H1 (cell line): ENCODE measurements around the gene FBXO17. TPM values are rescaled to one million over a fixed set of nuclear protein-coding genes. Genes with fewer than 3 reads are reported as not detected.

Source experiments
- CTCF ChIA-PET: fragments of 300-600 bp; sonication (Branson Sonifier 250); formaldehyde crosslinking; loops from one replicate; lab custom pipeline; 2021; ENCODE audit not compliant: partially characterized antibody; lab: Charles Lee
- POLR2A ChIA-PET: fragments of 300-600 bp; sonication (Branson Sonifier 250); formaldehyde crosslinking; loops from one replicate; lab custom pipeline; 2021; ENCODE audit warnings: inconsistent platforms; ENCODE audit not compliant: partially characterized antibody; lab: Charles Lee
- DNase-seq, 2 experiments: peaks; one replicate each; pipeline versions ENCODE4 v3.0.0 to v3.0.0-alpha.2; 2010 to 2022; ENCODE audit warnings: low spot score in 2 of 2, low read depth in 1 of 2, mixed read lengths in 1 of 2
- FAIRE-seq: peaks from 2 replicates; lab custom pipeline; 2011; peaks lifted over from hg19 to GRCh38; lab: Jason Lieb, UNC
- H2AFZ ChIP-seq: 2 replicates; pipeline ENCODE4 v1.8.1; 2012; ENCODE audit warnings: low read length, inconsistent platforms
- H2AK5ac ChIP-seq: 2 replicates; pipeline ENCODE4 v1.6.1; 2013; ENCODE audit warnings: low read depth, low read length
- H2BK120ac ChIP-seq: replicated peaks from 2 replicates; pipeline ENCODE3; 2013; ENCODE audit warnings: low read depth, low read length, inconsistent platforms
- H2BK12ac ChIP-seq: 2 replicates; pipeline ENCODE4 v1.6.1; 2013; ENCODE audit warnings: low read depth, low read length
- H2BK15ac ChIP-seq: 2 replicates; pipeline ENCODE4 v1.6.1; 2013; ENCODE audit warnings: low read length
- H2BK20ac ChIP-seq: 2 replicates; pipeline ENCODE4 v1.6.1; 2013; ENCODE audit warnings: low read length
- H2BK5ac ChIP-seq: 2 replicates; pipeline ENCODE4 v1.6.1; 2013; ENCODE audit warnings: low read depth, low read length
- H3K14ac ChIP-seq: 2 replicates; pipeline ENCODE4 v1.6.1; 2013; ENCODE audit warnings: inconsistent platforms; ENCODE audit not compliant: insufficient read length
- H3K18ac ChIP-seq: 2 replicates; pipeline ENCODE4 v1.6.1; 2013; ENCODE audit warnings: low read length; ENCODE audit errors: extremely low read depth
- H3K23ac ChIP-seq: 2 replicates; pipeline ENCODE4 v1.6.1; 2013; ENCODE audit warnings: inconsistent platforms; ENCODE audit not compliant: insufficient read length
- H3K23me2 ChIP-seq: 2 replicates; pipeline ENCODE4 v1.6.1; 2013; ENCODE audit warnings: low read depth, low read length
- H3K27ac ChIP-seq: 2 replicates; pipeline ENCODE4 v1.6.1; 2011; ENCODE audit warnings: low read depth, low read length, inconsistent platforms
- H3K27me3 ChIP-seq, 4 experiments: replicated peaks in 1 of 4; 1 replicate in 1 of 4; 2 replicates in 3 of 4; pipeline versions ENCODE4 v1.6.1 to v1.8.1; 2011 to 2013; ENCODE audit warnings: low read length in 3 of 4, mild to moderate bottlenecking in 3 of 4, inconsistent platforms in 2 of 4, mixed read lengths in 2 of 4, moderate library complexity in 1 of 4; ENCODE audit not compliant: control insufficient read depth in 3 of 4, insufficient read depth in 3 of 4; ENCODE audit errors: extremely low read depth in 1 of 4
- H3K36me3 ChIP-seq, 4 experiments: 2 replicates each; pipeline versions ENCODE4 v1.6.1 to v1.8.1; 2011 to 2013; ENCODE audit warnings: mild to moderate bottlenecking in 4 of 4, low read length in 3 of 4, moderate library complexity in 2 of 4, control low read depth in 1 of 4, inconsistent platforms in 1 of 4; ENCODE audit not compliant: insufficient read depth in 4 of 4, control insufficient read depth in 2 of 4
- H3K4ac ChIP-seq: replicated peaks from 2 replicates; pipeline ENCODE3; 2013; ENCODE audit warnings: low read length, low read depth, mixed read lengths, inconsistent platforms; ENCODE audit not compliant: insufficient read length
- H3K4me1 ChIP-seq, 4 experiments: replicated peaks in 1 of 4; 1 replicate in 1 of 4; 2 replicates in 3 of 4; pipeline versions ENCODE4 v1.6.1 to v1.8.1; 2011 to 2013; ENCODE audit warnings: low read length in 3 of 4, inconsistent platforms in 2 of 4, mixed read lengths in 1 of 4; ENCODE audit not compliant: insufficient read depth in 4 of 4, control insufficient read depth in 3 of 4
- H3K4me2 ChIP-seq, 2 experiments: 2 replicates each; pipeline versions ENCODE4 v1.6.1 to v1.8.1; 2011 to 2013; ENCODE audit warnings: low read depth in 2 of 2, low read length in 2 of 2, control low read depth in 1 of 2, inconsistent platforms in 1 of 2, mild to moderate bottlenecking in 1 of 2; ENCODE audit not compliant: insufficient read depth in 1 of 2
- H3K4me3 ChIP-seq, 4 experiments: fragments of 200-600, 300-600 bp in 1 of 4; sonication (generic), shearing (Covaris generic), sonication (Bioruptor Twin) in 1 of 4; 2 replicates each; pipeline versions ENCODE4 v1.5.1 to v1.8.1; 2011 to 2016; ENCODE audit warnings: low read length in 4 of 4, low read depth in 3 of 4, control low read depth in 2 of 4, inconsistent platforms in 2 of 4, mild to moderate bottlenecking in 2 of 4, mixed read lengths in 1 of 4, moderate library complexity in 1 of 4; ENCODE audit not compliant: insufficient read depth in 2 of 4; ENCODE audit errors: extremely low read depth in 1 of 4
- H3K56ac ChIP-seq: replicated peaks from 2 replicates; pipeline ENCODE3; 2013; ENCODE audit warnings: low read depth, mild to moderate bottlenecking, mixed read lengths, low read length, inconsistent platforms; ENCODE audit not compliant: insufficient read length
- H3K79me1 ChIP-seq: 2 replicates; pipeline ENCODE4 v1.6.1; 2013; ENCODE audit warnings: low read depth, low read length, control low read depth
- H3K79me2 ChIP-seq, 2 experiments: 2 replicates each; pipeline versions ENCODE4 v1.6.1 to v1.8.1; 2012 to 2013; ENCODE audit warnings: low read length in 2 of 2, mild to moderate bottlenecking in 2 of 2, inconsistent platforms in 1 of 2; ENCODE audit not compliant: insufficient read depth in 2 of 2, control insufficient read depth in 1 of 2
- H3K9ac ChIP-seq, 4 experiments: replicated peaks in 1 of 4; 1 replicate in 1 of 4; 2 replicates in 3 of 4; pipeline versions ENCODE4 v1.6.1 to v1.8.1; 2011 to 2013; ENCODE audit warnings: low read depth in 3 of 4, low read length in 3 of 4, control low read depth in 2 of 4, mild to moderate bottlenecking in 2 of 4, moderate library complexity in 2 of 4, inconsistent platforms in 1 of 4; ENCODE audit errors: extremely low read depth in 1 of 4
- H3K9me3 ChIP-seq, 2 experiments: 2 replicates each; pipeline versions ENCODE4 v1.6.1 to v1.8.1; 2012 to 2013; ENCODE audit warnings: mild to moderate bottlenecking in 2 of 2, moderate library complexity in 2 of 2, control low read depth in 1 of 2, inconsistent platforms in 1 of 2, low read depth in 1 of 2, low read length in 1 of 2, mixed read lengths in 1 of 2; ENCODE audit not compliant: insufficient read depth in 2 of 2
- H4K20me1 ChIP-seq, 2 experiments: replicated peaks in 1 of 2; 2 replicates each; pipeline versions ENCODE3 to v1.8.1; 2011 to 2013; ENCODE audit warnings: inconsistent platforms in 2 of 2, low read length in 2 of 2, mild to moderate bottlenecking in 1 of 2; ENCODE audit not compliant: insufficient read depth in 2 of 2, control insufficient read depth in 1 of 2
- H4K5ac ChIP-seq: 2 replicates; pipeline ENCODE4 v1.6.1; 2013; ENCODE audit warnings: low read length, low read depth, mixed read lengths, inconsistent platforms; ENCODE audit not compliant: insufficient read length
- H4K8ac ChIP-seq: 2 replicates; pipeline ENCODE4 v1.8.0; 2013; ENCODE audit warnings: mild to moderate bottlenecking, moderate library complexity, low read length, inconsistent platforms; ENCODE audit not compliant: insufficient read depth; ENCODE audit errors: extremely low read depth
- H4K91ac ChIP-seq: replicated peaks from 2 replicates; pipeline ENCODE3; 2013; ENCODE audit warnings: low read length, mixed read lengths, inconsistent platforms; ENCODE audit not compliant: insufficient read length
- ASH2L ChIP-seq: fragments of 200-600, 300-600 bp; sonication (generic); IDR thresholded peaks from one replicate; pipeline ENCODE4 v1.7.1; 2017; ENCODE audit warnings: low read length
- BCL11A ChIP-seq, 2 experiments: IDR thresholded peaks; one replicate each; pipeline ENCODE4 v1.6.1; 2011; ENCODE audit warnings: low read depth in 2 of 2, low read length in 2 of 2, mild to moderate bottlenecking in 2 of 2
- CHD2 ChIP-seq: IDR thresholded peaks from 2 replicates; pipeline ENCODE4 v1.6.1; 2012; ENCODE audit warnings: low read length, improper control_type of control experiment
- CTBP2 ChIP-seq: IDR thresholded peaks from 2 replicates; pipeline ENCODE4 v1.7.0; 2011; ENCODE audit warnings: borderline replicate concordance, mild to moderate bottlenecking, moderate library complexity, mixed read lengths, low read length; ENCODE audit not compliant: insufficient read depth, insufficient read length
- NRF1 ChIP-seq: IDR thresholded peaks from 2 replicates; pipeline ENCODE4 v1.6.1; 2011; ENCODE audit warnings: mild to moderate bottlenecking, low read depth, low read length, improper control_type of control experiment
- PHF8 ChIP-seq: fragments of 200-600 bp; sonication (generic); conservative IDR thresholded peaks from 2 replicates; pipeline ENCODE4 v1.7.1; 2012; ENCODE audit warnings: low read depth, mild to moderate bottlenecking, inconsistent platforms, low read length, moderate library complexity
- RXRA ChIP-seq: IDR thresholded peaks from 2 replicates; pipeline ENCODE4 v1.6.1; 2011; ENCODE audit warnings: low read depth, mild to moderate bottlenecking, low read length, moderate library complexity; ENCODE audit not compliant: insufficient read depth
- ZNF274 ChIP-seq: IDR thresholded peaks from 2 replicates; pipeline ENCODE4 v1.7.0; 2012; ENCODE audit warnings: low read length, borderline replicate concordance; ENCODE audit errors: extremely low read depth
- WGBS, 2 experiments: shearing (Covaris generic) in 1 of 2; methylation state at CpG; one replicate each; pipeline versions ENCODE4 v1.1.6 to v1.1.7; 2013 to 2015; ENCODE audit warnings: low lambda C conversion rate in 2 of 2, mixed read lengths in 2 of 2, inconsistent platforms in 1 of 2, low coverage in 1 of 2, missing lambda C conversion rate in 1 of 2; ENCODE audit not compliant: insufficient replicate concordance in 2 of 2, insufficient coverage in 1 of 2, insufficient read length in 1 of 2; ENCODE audit errors: extremely low coverage in 1 of 2, missing lambda C conversion rate in 1 of 2; 5-methylcytosine and 5-hydroxymethylcytosine counted together
- polyA plus RNA-seq, 7 experiments: library from polyadenylated mRNA; depleted of rRNA in 3 of 7; stranded (reverse) in 5 of 7; unstranded in 2 of 7; fragments of >200 nt in 5 of 7; fragments of 200-250 nt in 2 of 7; gene quantifications; 1 replicate in 5 of 7; 2 replicates in 1 of 7; 4 replicates in 1 of 7; pipeline versions ENCODE4 v1.2.1 to v1.2.3, GENCODE V29; 2011 to 2013; ENCODE audit warnings: missing spikeins in 2 of 7, mixed read lengths in 2 of 7
- total RNA-seq: library from RNA; stranded (reverse); fragmentation: NEBNext Ultra II Directional; extraction: Animal tissue kit (Norgen Biotek cat#: 25700); gene quantifications from 2 replicates; pipeline ENCODE4 v1.2.1, GENCODE V29; 2021
- TF ChIP-seq, protein P1 (sequence below): IDR thresholded peaks from 2 replicates; pipeline ENCODE4 v1.6.1; 2012; ENCODE audit warnings: inconsistent platforms
- TF ChIP-seq, protein P2 (sequence below): IDR thresholded peaks from 2 replicates; pipeline ENCODE4 v1.6.1; 2011; ENCODE audit warnings: low read length, improper control_type of control experiment

Gene FBXO17
- total and polyA plus RNA-seq, 2 of the 8 experiments (the other 6 are each of a cell fraction or from before 2014, with no cell fraction given) = 11.7 to 15.3 TPM

DNA sequence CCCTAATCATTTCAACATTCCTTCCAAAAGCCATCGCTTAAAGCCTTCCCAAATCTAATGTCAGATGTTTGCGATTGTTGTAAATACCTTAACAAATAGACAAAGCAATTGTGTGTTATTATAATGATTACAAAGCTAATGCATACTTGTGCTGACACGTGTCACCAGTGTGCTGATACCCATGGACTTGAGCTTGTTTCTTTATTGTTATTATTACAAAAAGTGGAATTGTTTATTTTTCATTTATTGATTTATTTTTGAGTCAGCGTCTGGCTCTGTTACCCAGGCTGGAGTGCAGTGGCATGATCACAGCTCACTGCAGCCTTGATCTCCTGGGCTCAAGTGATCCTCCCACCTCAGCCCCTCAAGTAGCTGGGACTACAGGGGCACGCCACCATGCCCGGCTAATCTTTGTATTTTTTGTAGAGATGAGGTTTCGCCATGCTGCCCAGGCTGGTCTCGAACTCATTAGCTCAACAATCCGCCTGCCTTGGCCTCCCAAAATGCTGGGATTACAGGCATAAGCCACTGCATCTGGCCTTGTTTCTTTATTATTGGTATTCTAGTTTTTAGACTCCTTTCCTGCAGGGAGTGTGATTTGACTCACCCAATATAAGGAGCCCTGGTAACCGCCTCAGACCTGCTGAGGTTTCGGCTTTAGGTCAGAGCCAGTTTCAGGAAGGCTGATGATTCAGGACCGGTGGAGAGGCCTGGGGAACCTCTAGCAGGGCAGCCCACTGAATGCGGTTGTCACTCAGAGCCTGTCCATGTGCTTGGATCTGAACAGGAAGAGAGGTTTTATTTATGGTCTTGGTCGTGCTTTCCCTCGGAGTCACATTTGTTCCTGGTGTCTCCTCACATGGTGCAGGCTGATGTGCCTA, 2.1 kb upstream of the FBXO17 start:
- Histone ChIP-seq H2BK20ac (no peak overlapping the region), H2BK5ac (no peak overlapping the region), H3K9me3 (no peaks in the 10 kb centered on the region), H2BK15ac (no peak overlapping the region), H3K27me3 (0 out of 7 replicates have a peak, but pooled peaks cover 0 to 3% (median 0%) of the 10 kb centered on the region in 4 experiments), H3K14ac (no peak overlapping the region), H2BK12ac (no peak overlapping the region), H3K9ac (no peak overlapping the region; a peak in 1 of 7 replicates), H2BK120ac (no peak overlapping the region), H3K4me2 (no peak overlapping the region), H4K91ac (no peak overlapping the region), H3K4ac (no peak overlapping the region), H3K23ac (no peak overlapping the region), H3K18ac (peak overlapping the region; percentile 48), H3K79me1 (no peaks in the 10 kb centered on the region), H2AK5ac (no peak overlapping the region), H3K4me3 (no peak overlapping the region), H3K4me1 (peaks cover 0 to 9% (median 3%) of the 10 kb centered on the region in 4 experiments; a peak in 3 of 7 replicates), H4K5ac (no peak overlapping the region), H4K20me1 (no peaks in the 10 kb centered on the region), H3K36me3 (no peaks in the 10 kb centered on the region), H3K56ac (no peak overlapping the region), H3K23me2 (peaks cover 6% of the 10 kb centered on the region; the same call in 1 of the 2 replicates), H3K27ac (no peak overlapping the region), H4K8ac (no peak overlapping the region), H3K79me2 (peaks cover 0 to 2% of the 10 kb centered on the region in 2 experiments; a peak in 1 of 4 replicates), H2AFZ (no peak overlapping the region)
- WGBS, 2 experiments = 91 to 100% methylated on average over 1 to 15 of the region's 15 CpGs
- ChIA-PET CTCF (interaction anchor here (0.5 to 4.1 kb wide), 24 partner anchors 10 to 575 kb away, joined by 3 to 32 read pairs (median 5); partner anchors contain the start of gene FBXO27), POLR2A (interaction anchor here (1.0 to 1.3 kb wide), 2 partner anchors 11 to 16 kb away, joined by 4 to 5 read pairs; no protein-coding TSS in a partner anchor)
- DNase-seq (no peak), FAIRE-seq (no peak)
- TF ChIP-seq RXRA = no peak
- TF ChIP-seq, protein P1, sequence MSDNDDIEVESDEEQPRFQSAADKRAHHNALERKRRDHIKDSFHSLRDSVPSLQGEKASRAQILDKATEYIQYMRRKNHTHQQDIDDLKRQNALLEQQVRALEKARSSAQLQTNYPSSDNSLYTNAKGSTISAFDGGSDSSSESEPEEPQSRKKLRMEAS = no peak
- TF ChIP-seq ZNF274 = no peak
- TF ChIP-seq, protein P2, sequence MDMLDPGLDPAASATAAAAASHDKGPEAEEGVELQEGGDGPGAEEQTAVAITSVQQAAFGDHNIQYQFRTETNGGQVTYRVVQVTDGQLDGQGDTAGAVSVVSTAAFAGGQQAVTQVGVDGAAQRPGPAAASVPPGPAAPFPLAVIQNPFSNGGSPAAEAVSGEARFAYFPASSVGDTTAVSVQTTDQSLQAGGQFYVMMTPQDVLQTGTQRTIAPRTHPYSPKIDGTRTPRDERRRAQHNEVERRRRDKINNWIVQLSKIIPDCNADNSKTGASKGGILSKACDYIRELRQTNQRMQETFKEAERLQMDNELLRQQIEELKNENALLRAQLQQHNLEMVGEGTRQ = no peak
- TF ChIP-seq ASH2L = no peak
- TF ChIP-seq PHF8 = no peak
- no peak for TF ChIP-seq CHD2
- no peak for TF ChIP-seq CTBP2
- TF ChIP-seq BCL11A (IDR thresholded peaks at IDR 0.05; ENCODE audit: low read depth in 2 of 2, low read length in 2 of 2) = no peak
- no peak for TF ChIP-seq NRF1
